Esophagus muscularis mucosa (tissue), 3 donors: Measurements from ENCODE around the gene DYNLT4.
"Not testable (repeated sequence)": the region's sequence is repeated elsewhere in the genome, so short reads cannot be mapped to it uniquely, and the experiment has no call there.

Source experiments
- EP300 ChIP-seq: sonication (generic); formaldehyde crosslinking; IDR thresholded peaks from one replicate; pipeline ENCODE4 v1.6.1; 2017; ENCODE audit warnings: antibody characterized with exemption
- TF ChIP-seq, protein P1 (sequence below), 3 experiments: fragments of 200-600 bp in 2 of 3; fragments of 450-650 bp in 1 of 3; sonication (generic) in 2 of 3; IDR thresholded peaks; one replicate each; pipeline ENCODE4 v1.5.1; 2017 to 2019; ENCODE audit warnings: antibody characterized with exemption in 3 of 3, mild to moderate bottlenecking in 2 of 3, moderate library complexity in 1 of 3

DNA sequence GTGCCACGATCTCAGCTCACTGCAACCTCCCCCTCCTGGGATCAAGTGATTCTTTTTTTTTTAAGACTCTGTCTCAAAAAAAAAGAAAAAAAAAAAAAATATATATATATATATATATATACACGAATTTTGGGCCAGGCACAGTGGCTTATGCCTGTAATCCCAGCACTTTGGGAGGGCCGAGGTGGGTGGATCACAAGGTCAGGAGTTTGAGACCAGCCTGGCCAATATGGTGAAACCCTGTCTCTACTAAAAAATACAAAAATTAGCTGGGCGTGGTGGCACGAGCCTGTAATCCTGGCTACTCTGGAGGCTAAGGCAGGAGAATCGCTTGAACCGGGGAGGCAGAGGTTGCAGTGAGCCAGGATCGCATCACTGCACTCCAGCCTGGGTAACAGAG, 9.3 kb downstream of the DYNLT4 start:
- TF ChIP-seq EP300 = not testable (repeated sequence)
- TF ChIP-seq, protein P1, sequence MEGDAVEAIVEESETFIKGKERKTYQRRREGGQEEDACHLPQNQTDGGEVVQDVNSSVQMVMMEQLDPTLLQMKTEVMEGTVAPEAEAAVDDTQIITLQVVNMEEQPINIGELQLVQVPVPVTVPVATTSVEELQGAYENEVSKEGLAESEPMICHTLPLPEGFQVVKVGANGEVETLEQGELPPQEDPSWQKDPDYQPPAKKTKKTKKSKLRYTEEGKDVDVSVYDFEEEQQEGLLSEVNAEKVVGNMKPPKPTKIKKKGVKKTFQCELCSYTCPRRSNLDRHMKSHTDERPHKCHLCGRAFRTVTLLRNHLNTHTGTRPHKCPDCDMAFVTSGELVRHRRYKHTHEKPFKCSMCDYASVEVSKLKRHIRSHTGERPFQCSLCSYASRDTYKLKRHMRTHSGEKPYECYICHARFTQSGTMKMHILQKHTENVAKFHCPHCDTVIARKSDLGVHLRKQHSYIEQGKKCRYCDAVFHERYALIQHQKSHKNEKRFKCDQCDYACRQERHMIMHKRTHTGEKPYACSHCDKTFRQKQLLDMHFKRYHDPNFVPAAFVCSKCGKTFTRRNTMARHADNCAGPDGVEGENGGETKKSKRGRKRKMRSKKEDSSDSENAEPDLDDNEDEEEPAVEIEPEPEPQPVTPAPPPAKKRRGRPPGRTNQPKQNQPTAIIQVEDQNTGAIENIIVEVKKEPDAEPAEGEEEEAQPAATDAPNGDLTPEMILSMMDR (IDR thresholded peaks at IDR 0.05) = not testable (repeated sequence)
